ENCODE measurements around the gene SLC25A26. TPM values are rescaled to one million over a fixed set of nuclear protein-coding genes. Genes with fewer than 3 reads are reported as not detected.

The SLC25A26 gene
- total RNA-seq, 4 donors from 2014 or later: 8.5 to 26.3 (median 16.7) TPM

GRCh38 chr3:66385066-66385465 lies 164.3 kb downstream of the SLC25A26 start:
- Histone ChIP-seq H3K36me3 (peaks cover 35 to 82% (median 42%) of the 10 kb centered on the region in 3 donors), H3K4me1 (no peaks in the 10 kb centered on the region), H3K9me3 (peaks cover 0 to 5% (median 0%) of the 10 kb centered on the region in 3 donors), H3K27ac (no peak overlapping the region), H3K4me3 (no peak overlapping the region), H3K27me3 (no peaks in the 10 kb centered on the region)
- TF ChIP-seq CTCF (IDR thresholded peaks at IDR 0.05) (no peak), POLR2A (IDR thresholded peaks at IDR 0.05) (no peak)
- intact Hi-C loops (cut with DNase I): no loop called here
- no peak for DNase-seq

GRCh38 chr3:66386011-66386924 lies 165.5 kb downstream of the SLC25A26 start:
- H3K27ac ChIP-seq: no peak overlapping the region
- no peak overlapping the region for H3K4me3 ChIP-seq
- intact Hi-C loops (cut with DNase I): no loop called here
- TF ChIP-seq CTCF (IDR thresholded peaks at IDR 0.05): no peak
- no peak for TF ChIP-seq POLR2A (IDR thresholded peaks at IDR 0.05)
- WGBS, 2 donors: 94 to 95% methylated on average over 9 to 10 of the region's 12 CpGs
- no peak for DNase-seq
- H3K9me3 ChIP-seq: peaks cover 0 to 5% (median 0%) of the 10 kb centered on the region in 3 donors
- no peaks in the 10 kb centered on the region for H3K27me3 ChIP-seq
- no peaks in the 10 kb centered on the region for H3K4me1 ChIP-seq
- H3K36me3 ChIP-seq: peaks cover 28 to 74% (median 32%) of the 10 kb centered on the region in 3 donors

- no peak for TF ChIP-seq POLR2A (IDR thresholded peaks at IDR 0.05)
- no peak for TF ChIP-seq CTCF (IDR thresholded peaks at IDR 0.05)
- H3K27ac ChIP-seq: no peak overlapping the region
These were observed 166.3 kb downstream of the SLC25A26 start for GRCh38 chr3:66386925-66387650.

GRCh38 chr3:66390013-66390412 lies 169.2 kb downstream of the SLC25A26 start:
- Histone ChIP-seq H3K27ac (no peak overlapping the region), H3K4me1 (peaks cover 0 to 19% (median 0%) of the 10 kb centered on the region in 3 donors), H3K36me3 (peaks cover 0 to 74% (median 8%) of the 10 kb centered on the region in 3 donors), H3K9me3 (peaks cover 0 to 3% (median 0%) of the 10 kb centered on the region in 3 donors), H3K4me3 (no peak overlapping the region), H3K27me3 (no peaks in the 10 kb centered on the region)
- TF ChIP-seq CTCF (IDR thresholded peaks at IDR 0.05) (no peak), POLR2A (IDR thresholded peaks at IDR 0.05) (no peak)
- intact Hi-C loops (cut with DNase I): no loop called here
- DNase-seq: no peak

More at GRCh38 chr3:66386925-66387650, 166.3 kb downstream of the SLC25A26 start:
- Histone ChIP-seq H3K4me3 (no peak overlapping the region), H3K4me1 (no peaks in the 10 kb centered on the region), H3K27me3 (no peaks in the 10 kb centered on the region), H3K9me3 (peaks cover 0 to 5% (median 0%) of the 10 kb centered on the region in 3 donors), H3K36me3 (peaks cover 20 to 74% (median 28%) of the 10 kb centered on the region in 3 donors)
- intact Hi-C loops (cut with DNase I): no loop called here
- no peak for DNase-seq
- WGBS, 2 donors: 75 to 79% methylated on average over 7 of the region's 7 CpGs

- Histone ChIP-seq H3K9me3 (no peaks in the 10 kb centered on the region), H3K27ac (peak overlapping the region in 1 of 4 donors; percentile 57), H3K36me3 (peaks cover 0 to 74% (median 6%) of the 10 kb centered on the region in 3 donors), H3K4me1 (peaks cover 0 to 19% (median 0%) of the 10 kb centered on the region in 3 donors), H3K4me3 (no peak overlapping the region), H3K27me3 (no peaks in the 10 kb centered on the region)
- intact Hi-C loops (cut with DNase I): no loop called here
- DNase-seq: no peak
- TF ChIP-seq CTCF (IDR thresholded peaks at IDR 0.05) (no peak), POLR2A (IDR thresholded peaks at IDR 0.05) (no peak)
- WGBS, 2 donors: 80 to 84% methylated on average over 3 of the region's 3 CpGs
These were observed 171.7 kb downstream of the SLC25A26 start for GRCh38 chr3:66392512-66392911.
